ENCODE results near the gene ZBTB46.

DNA sequence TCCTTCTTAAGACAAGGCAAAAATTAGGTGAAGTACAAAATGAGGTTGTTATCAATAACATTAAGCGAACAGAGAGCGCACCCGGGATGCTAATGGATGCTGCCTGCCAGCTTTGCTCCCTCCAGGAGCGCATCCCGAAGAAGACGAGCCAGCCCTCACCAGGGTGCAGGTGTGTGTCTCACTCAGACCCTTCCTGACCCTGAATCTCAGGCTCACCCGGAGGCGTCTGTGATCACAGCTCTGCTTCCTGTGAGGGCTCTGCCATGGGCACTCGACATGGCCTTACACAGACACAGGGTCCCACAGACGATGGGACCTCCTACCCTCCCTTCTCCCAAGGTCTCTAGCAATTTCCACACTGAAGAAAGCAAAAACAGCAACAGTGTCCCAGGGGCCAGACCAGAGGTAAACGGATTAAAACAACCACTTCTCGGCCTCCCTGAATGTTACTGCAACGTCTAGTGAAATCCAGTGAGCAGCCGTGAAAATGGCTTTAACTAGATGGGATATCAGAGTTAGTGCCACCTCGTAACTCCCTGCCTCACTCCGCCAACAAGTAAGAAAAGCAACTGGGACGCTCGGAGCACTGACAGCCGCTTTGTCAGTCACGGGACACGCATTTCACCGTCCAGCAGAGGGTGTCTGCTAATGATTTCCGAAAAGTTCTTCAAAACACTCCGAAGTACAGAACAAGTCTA is 11.7 kb downstream of the ZBTB46 start:
- TF ChIP-seq, protein P1, sequence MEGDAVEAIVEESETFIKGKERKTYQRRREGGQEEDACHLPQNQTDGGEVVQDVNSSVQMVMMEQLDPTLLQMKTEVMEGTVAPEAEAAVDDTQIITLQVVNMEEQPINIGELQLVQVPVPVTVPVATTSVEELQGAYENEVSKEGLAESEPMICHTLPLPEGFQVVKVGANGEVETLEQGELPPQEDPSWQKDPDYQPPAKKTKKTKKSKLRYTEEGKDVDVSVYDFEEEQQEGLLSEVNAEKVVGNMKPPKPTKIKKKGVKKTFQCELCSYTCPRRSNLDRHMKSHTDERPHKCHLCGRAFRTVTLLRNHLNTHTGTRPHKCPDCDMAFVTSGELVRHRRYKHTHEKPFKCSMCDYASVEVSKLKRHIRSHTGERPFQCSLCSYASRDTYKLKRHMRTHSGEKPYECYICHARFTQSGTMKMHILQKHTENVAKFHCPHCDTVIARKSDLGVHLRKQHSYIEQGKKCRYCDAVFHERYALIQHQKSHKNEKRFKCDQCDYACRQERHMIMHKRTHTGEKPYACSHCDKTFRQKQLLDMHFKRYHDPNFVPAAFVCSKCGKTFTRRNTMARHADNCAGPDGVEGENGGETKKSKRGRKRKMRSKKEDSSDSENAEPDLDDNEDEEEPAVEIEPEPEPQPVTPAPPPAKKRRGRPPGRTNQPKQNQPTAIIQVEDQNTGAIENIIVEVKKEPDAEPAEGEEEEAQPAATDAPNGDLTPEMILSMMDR (IDR thresholded peaks at IDR 0.05): peak in 2 of 4 donors; percentile 19 to 25
- no peak for TF ChIP-seq POLR2A (IDR thresholded peaks at IDR 0.05)
